GM12878 (cell line): Measurements from ENCODE around the gene ARRDC1.

Experiments used
- CBX5 ChIP-seq: sonication (generic); IDR thresholded peaks from 2 replicates; pipeline ENCODE4 v1.6.1; 2016; ENCODE audit warnings: low read depth, moderate library complexity, mild to moderate bottlenecking, inconsistent platforms
- CHD4 ChIP-seq: fragments of 200-600 bp; sonication (generic); IDR thresholded peaks from 2 replicates; pipeline ENCODE4 v1.6.1; 2016; ENCODE audit warnings: mild to moderate bottlenecking
- CTCF ChIP-seq, 3 experiments: IDR thresholded peaks in 2 of 3; conservative IDR thresholded peaks in 1 of 3; 2 replicates each; pipeline ENCODE4 v1.5.1; 2011; ENCODE audit warnings: low read depth in 3 of 3, low read length in 3 of 3, mild to moderate bottlenecking in 3 of 3, control low read depth in 2 of 3, moderate library complexity in 2 of 3, inconsistent platforms in 1 of 3, mixed read lengths in 1 of 3; ENCODE audit not compliant: control insufficient read depth in 2 of 3, insufficient read depth in 1 of 3; ENCODE audit errors: extremely low read depth in 1 of 3
- JUND ChIP-seq: IDR thresholded peaks from 2 replicates; pipeline ENCODE4 v1.6.1; 2012; ENCODE audit warnings: low read depth, mild to moderate bottlenecking, low read length, improper control_type of control experiment, moderate library complexity
- MXI1 ChIP-seq: fragments of 150-350 bp; IDR thresholded peaks from 2 replicates; pipeline ENCODE4 v1.6.1; 2011; ENCODE audit warnings: low read depth, mild to moderate bottlenecking, inconsistent platforms, low read length, improper control_type of control experiment
- NR2C2 ChIP-seq: IDR thresholded peaks from 2 replicates; pipeline ENCODE4 v1.6.1; 2011; ENCODE audit warnings: borderline replicate concordance, low read depth; ENCODE audit not compliant: control insufficient read depth, insufficient read length
- POLR2A ChIP-seq: IDR thresholded peaks from 2 replicates; pipeline ENCODE4 v1.6.1; 2011; ENCODE audit warnings: low read depth, mild to moderate bottlenecking, low read length
- RAD21 ChIP-seq: IDR thresholded peaks from 2 replicates; pipeline ENCODE4 v1.6.1; 2011; ENCODE audit warnings: mild to moderate bottlenecking, low read depth, low read length, moderate library complexity; ENCODE audit not compliant: insufficient read depth
- SPI1 ChIP-seq: IDR thresholded peaks from 2 replicates; pipeline ENCODE4 v1.6.1; 2011; ENCODE audit warnings: low read depth, mild to moderate bottlenecking, low read length, moderate library complexity, borderline replicate concordance; ENCODE audit not compliant: insufficient read depth
- SRF ChIP-seq, 2 experiments: IDR thresholded peaks; 2 replicates each; pipeline ENCODE4 v1.6.1; 2011; ENCODE audit warnings: low read depth in 2 of 2, low read length in 2 of 2, mild to moderate bottlenecking in 1 of 2, moderate library complexity in 1 of 2
- SUZ12 ChIP-seq: fragments of 200-600 bp; sonication (generic); IDR thresholded peaks from one replicate; pipeline ENCODE4 v1.6.1; 2018; ENCODE audit warnings: antibody characterized with exemption, mild to moderate bottlenecking; ENCODE audit not compliant: unreplicated experiment

- TF ChIP-seq NR2C2 (no peak), SPI1 (no peak), CTCF (IDR thresholded peaks at IDR 0.05 in 2 of 3, conservative IDR thresholded peaks at IDR 0.05 in 1 of 3; ENCODE audit: control insufficient read depth in 2 of 3, extremely low read depth in 1 of 3, insufficient read depth in 1 of 3, low read depth in 3 of 3, low read length in 3 of 3) (no peak), RAD21 (no peak), SUZ12 (no peak), SRF (IDR thresholded peaks at IDR 0.05; ENCODE audit: low read depth in 2 of 2, low read length in 2 of 2) (no peak), CHD4 (no peak), POLR2A (peak; percentile 53), CBX5 (no peak), MXI1 (no peak), JUND (no peak)
These were observed 34.9 kb upstream of the ARRDC1 start for GRCh38 chr9:137570566-137570965.
